Measurements from ENCODE around the gene IFT74.

DNA sequence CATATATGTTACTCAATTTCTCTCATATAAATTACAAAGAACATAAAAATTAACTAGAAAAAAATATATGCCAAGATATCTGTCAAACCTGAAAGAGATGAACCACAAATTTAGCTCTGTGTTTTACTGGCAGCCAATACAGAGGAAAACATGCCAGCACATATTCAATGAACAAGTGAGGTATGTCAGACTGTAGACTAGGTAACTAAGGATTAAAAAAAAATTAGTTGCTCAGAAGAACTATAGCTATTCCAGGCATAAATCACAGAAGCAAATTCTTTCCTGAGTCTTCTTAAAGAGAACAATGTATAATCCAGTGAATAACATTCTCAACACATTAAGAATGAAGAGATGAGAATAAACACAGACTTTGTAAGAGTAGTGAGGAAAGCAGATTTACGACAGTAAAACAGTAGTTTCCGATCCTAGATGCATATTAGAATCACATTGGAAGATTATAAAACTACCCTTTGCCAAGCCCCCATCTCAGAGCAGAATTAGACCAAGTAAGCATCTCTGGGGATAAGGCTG lies 43.0 kb upstream of the IFT74 start:
- no peak for TF ChIP-seq POLR2A (IDR thresholded peaks at IDR 0.05; ENCODE audit: low read length)
- no peak for TF ChIP-seq GATA1 (IDR thresholded peaks at IDR 0.05; ENCODE audit: low read depth, low read length)
